HuH-7 (cell line): Measurements from ENCODE around the gene ZNF575.

ENCODE experiments used
- DNase-seq: peaks from one replicate; pipeline ENCODE4 v3.0.0; 2011; ENCODE audit warnings: low spot score

The ZNF575 gene

GRCh38 chr19:43572171-43572588, 39.2 kb downstream of the ZNF575 start:
- DNase-seq: peak; percentile 46

DNA sequence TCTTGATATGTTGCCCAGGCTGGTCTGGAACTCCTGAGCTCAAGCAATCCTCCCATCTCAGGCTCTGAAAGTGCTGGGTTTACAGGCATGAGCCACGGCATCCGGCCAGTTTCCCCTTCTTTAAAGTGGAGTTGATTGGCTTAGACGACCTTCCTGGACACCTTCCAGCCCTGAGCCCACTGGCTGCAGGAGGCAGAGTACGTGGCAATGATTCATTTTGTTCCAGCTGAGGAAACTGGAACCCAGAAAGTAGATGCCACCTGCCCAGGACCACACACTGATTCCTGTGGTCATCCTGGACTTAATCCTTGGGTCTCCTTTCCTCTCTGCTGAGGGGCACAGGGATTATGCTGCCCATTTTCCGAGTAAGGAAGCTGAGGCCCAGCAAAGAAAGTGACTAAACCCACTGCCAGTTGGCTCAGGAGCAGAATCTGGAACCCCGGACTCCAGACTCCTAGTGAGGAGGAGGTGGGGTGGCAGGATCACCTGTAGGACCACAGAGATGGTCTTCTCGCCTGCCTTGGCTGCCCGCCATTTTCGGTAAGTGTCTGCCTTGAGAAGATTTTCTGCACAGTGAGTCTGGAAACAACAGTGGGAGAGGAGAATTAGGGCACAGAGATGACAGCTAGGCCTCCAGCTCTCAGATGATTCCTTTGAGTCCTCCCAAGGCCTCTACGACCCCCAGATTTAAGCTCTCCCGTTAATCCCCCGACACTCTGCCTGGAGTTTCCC, 41.6 kb downstream of the ZNF575 start:
- DNase-seq: no peak

DNA sequence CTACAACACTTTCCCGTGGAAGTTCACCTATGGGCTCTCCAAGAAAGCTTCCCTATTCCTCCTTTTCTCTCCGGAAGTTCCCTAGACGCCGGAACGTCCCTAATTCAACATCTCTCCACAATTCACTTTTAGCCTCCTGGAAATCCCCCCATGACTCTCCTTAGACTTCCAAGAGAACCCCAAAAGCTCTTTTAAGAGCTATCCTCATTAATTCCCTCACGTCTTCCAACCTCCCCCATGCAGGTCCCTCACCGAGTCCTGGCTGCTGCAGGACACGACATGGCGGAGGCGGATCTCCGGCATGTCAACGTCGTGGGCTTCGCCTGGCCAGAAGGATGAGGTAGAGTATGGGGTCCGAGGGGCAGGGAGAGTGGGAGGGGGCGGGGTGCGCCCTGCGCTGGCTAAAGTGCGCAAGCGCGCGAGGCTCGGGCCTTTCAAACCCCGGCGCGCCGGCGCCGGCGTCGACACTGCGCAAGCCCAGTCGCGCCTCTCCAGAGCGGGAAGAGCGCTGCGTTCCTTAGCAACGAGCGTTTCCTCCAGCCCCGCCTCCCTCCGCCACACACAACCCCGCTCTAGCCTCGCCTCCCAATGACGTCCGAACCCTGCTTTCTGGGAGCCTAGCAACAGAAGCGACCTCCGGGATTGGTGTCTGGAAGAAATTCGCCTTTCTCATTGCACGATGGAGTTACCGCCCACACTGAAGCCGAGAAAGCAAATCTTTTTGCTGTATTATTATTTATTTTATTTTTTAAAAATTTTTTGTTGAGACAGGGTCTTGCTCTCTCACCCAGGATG, 42.4 kb downstream of the ZNF575 start, which contains the start of the genes PINLYP and XRCC1:
PINLYP (plus strand) TSS at position 646 of the 795 bp plus-strand sequence. CDS start 1,391 bp downstream, outside the sequence.
XRCC1 (minus strand) TSS at position 372 of the 795 bp plus-strand sequence; CDS start at position 303, 69 bp downstream.
- peak; percentile 97 for DNase-seq

GRCh38 chr19:43575955-43576878, 43.2 kb downstream of the ZNF575 start:
- no peak for DNase-seq

DNA sequence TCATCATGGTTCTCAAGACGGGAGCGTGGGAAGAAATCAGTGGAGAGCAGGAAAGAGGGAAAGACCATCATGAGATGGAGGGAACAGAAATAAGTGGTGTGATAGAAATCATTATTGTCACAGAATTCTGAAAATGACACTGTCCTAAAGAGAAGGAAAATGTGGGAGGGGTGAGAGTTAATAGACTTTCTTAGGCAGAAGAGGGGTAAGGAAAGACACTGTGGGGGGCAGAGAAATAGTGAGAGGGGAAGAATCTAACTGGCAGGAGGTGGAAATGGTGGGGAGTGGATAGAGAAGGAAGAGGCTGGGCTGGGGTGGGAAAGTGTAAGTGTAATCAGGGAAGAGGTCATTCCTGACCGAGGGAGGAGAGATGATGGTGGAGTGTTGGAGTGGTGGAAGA, 45.8 kb downstream of the ZNF575 start:
- no peak for DNase-seq

DNA sequence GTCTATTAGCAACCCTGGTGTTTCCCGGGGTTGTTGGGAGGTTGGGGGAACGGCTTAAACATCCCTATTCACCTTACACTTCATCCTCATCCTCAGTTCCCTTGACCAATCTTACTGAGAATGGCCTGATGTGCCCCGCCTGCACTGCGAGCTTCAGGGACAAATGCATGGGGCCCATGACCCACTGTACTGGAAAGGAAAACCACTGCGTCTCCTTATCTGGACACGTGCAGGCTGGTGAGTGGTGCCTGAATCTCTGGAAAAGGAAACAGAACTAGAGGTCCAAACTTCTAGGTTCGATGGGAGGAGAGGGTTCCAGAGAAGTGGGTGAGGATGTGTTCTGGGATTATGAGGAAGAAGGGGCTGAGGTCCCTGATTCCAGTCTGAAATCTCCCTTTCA, 48.5 kb downstream of the ZNF575 start:
- no peak for DNase-seq

DNA sequence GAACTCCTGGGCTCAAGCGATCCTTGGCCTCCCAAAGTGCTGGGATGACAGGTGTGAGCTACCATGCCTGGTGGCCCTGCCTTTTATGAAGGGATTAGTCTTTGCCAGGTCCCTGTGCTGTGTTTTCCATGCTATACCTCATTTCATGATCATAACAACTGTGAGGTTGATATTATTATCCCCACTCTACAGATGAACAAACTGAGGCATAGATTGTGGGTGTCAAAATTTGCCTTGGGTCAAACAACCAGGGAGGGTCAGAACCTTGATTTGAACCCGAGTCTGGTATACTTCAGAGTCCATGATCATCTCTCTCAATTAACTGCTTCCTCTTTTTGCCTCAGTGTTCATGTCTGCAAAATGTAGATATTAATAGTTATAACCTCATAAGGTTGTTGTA, 49.5 kb downstream of the ZNF575 start:
- DNase-seq: no peak

GRCh38 chr19:43584484-43584883, 51.5 kb downstream of the ZNF575 start:
- no peak for DNase-seq
